Right lobe of liver (tissue), 4 donors: ENCODE data around the gene NID2.

Experiments used
- POLR2A ChIP-seq: fragments of 450-650 bp; IDR thresholded peaks from one replicate; pipeline ENCODE4 v1.6.1; 2017; ENCODE audit warnings: antibody characterized with exemption, mild to moderate bottlenecking
- TF ChIP-seq, protein P1 (sequence below), 4 donors: fragments of 200-600 bp in 3 of 4; fragments of 450-650 bp in 1 of 4; IDR thresholded peaks; one replicate each; pipeline versions ENCODE4 v1.5.1 to v1.8.0; 2016 to 2022; ENCODE audit warnings: antibody characterized with exemption in 4 of 4, mild to moderate bottlenecking in 2 of 4
- donor health status: DM: no; HTN: no; CAD: no.
- donor health status: DM: no; HTN: no; CAD: no.
- donor health status: DM: no; HTN: yes; CAD: no.

- TF ChIP-seq, protein P1, sequence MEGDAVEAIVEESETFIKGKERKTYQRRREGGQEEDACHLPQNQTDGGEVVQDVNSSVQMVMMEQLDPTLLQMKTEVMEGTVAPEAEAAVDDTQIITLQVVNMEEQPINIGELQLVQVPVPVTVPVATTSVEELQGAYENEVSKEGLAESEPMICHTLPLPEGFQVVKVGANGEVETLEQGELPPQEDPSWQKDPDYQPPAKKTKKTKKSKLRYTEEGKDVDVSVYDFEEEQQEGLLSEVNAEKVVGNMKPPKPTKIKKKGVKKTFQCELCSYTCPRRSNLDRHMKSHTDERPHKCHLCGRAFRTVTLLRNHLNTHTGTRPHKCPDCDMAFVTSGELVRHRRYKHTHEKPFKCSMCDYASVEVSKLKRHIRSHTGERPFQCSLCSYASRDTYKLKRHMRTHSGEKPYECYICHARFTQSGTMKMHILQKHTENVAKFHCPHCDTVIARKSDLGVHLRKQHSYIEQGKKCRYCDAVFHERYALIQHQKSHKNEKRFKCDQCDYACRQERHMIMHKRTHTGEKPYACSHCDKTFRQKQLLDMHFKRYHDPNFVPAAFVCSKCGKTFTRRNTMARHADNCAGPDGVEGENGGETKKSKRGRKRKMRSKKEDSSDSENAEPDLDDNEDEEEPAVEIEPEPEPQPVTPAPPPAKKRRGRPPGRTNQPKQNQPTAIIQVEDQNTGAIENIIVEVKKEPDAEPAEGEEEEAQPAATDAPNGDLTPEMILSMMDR (IDR thresholded peaks at IDR 0.05): no peak
- TF ChIP-seq POLR2A: no peak
Measured at GRCh38 chr14:52067873-52068614, 815 bp downstream of the NID2 start.
